Stimulated activated CD8-positive, alpha-beta memory T cell treated with anti-CD3 and anti-CD28 coated beads, Interleukin-12 subunit alpha, Interleukin-12 subunit beta, amount 100 ng/mL, for 24 hours (primary cell): ENCODE results near the gene TSPAN9.
A peak's percentile ranks its signal among the peaks of the same experiment; 100 is the strongest.
"Not testable (repeated sequence)": the region's sequence is repeated elsewhere in the genome, so short reads cannot be mapped to it uniquely, and the experiment has no call there.

Experiments used
- DNase-seq: peaks from one replicate; pipeline ENCODE4 v3.0.0-alpha.2; 2020; ENCODE audit errors: extremely low read depth

TSPAN9 gene

DNA sequence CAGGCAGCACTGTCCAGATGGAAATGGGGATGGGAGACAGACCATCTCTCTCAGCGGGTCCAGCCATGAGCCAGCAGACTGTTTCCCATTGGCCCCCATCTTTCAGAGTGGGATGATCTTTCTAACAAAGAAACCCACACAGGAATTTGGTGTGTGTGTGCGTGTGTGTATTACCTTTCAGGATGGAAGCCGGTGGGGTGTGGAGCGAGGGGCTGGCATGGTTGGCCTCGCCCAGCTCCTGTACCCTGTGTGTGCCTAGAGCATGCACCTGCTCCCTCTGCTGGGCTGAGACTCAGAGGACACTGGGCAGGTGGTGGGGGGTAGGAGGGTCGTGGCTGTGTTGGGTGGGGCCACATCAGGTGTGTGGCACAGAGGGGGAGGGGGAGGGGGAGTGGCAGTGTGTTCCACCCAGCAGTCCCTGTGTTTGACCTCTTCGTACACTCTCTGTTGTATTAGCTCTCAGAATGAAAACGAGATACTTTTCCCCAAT lies 33.0 kb upstream of the TSPAN9 start:
- no peak for DNase-seq

- no peak for DNase-seq
These were observed 31.7 kb upstream of the TSPAN9 start for GRCh38 chr12:3045494-3045893.

GRCh38 chr12:3045989-3046388 lies 31.2 kb upstream of the TSPAN9 start:
- DNase-seq = no peak

GRCh38 chr12:3046441-3047200 lies 30.6 kb upstream of the TSPAN9 start:
- no peak for DNase-seq

- DNase-seq = no peak
These were observed 29.2 kb upstream of the TSPAN9 start for GRCh38 chr12:3047961-3048360.

GRCh38 chr12:3048540-3048939 lies 28.6 kb upstream of the TSPAN9 start:
- DNase-seq = no peak

DNA sequence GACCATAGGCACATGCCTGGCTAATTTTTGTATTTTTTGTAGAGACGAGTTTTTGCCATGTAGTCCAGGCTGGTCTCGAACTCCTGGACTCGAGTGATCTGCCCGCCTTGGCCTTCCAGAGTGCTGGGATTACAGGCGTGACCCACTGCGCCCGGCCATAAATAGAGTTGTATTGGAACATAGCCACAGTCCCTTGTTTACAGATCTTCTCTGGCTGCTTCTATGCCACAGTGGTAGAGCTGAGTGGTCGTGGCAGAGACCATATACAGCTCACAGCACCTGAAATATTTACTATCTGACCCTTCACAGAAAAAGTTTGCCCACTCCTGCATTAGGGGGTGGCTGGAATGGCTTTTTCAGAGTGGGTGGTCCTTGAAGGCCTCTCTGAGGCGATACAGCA lies 28.0 kb upstream of the TSPAN9 start:
- DNase-seq = no peak

GRCh38 chr12:3049611-3050249 lies 27.4 kb upstream of the TSPAN9 start:
- no peak for DNase-seq

DNA sequence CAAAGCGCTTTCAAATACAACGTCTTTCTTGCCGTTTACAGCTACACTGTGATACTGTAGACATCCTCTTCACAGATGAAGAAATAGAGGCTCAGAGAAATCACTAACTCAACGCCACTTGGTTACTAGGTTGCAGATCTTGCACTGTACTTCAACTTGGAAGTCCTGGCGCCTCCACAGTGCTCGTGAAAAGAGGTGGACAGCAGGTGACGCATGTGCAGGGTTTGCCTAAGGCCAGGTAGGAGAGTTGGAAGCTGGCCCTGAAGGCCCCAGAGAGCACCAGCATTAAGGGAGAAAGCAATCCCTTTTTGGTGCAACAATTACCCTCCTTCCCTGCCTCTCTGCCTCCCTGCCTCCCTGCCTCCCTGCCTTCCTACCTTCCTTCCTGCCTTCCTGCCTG lies 22.8 kb upstream of the TSPAN9 start:
- DNase-seq = no peak

DNA sequence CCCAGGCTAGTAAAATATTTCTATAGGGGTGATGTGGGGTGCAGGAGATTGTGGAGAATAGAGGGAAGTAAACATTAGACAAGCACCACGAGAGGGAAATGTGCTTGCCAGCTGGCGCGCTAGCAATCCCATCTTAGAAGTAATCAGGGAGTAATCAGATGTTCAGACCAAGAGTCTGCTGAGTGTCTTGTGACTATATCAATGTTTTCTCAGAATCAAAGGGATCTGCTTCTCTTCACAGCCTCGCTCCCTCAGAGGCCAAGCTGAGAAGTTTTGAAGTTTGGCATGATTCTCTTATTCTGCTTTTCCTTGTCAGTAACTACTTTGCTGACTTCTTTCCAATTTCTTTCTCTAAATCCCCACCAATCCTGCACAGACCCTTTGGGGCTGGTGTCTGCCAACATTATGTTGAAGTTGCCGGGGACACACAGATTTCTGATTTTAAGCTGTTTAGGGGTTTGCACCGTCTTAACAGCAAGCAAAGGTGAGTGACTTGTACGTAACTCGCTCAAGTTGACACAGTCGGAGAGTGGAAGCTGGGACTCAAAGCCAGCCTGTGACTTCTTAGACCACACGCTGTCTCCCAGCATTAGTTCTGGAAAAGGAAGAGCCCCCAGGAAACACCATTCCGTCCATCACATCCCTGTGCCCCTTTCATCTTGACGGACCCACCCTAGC lies 22.0 kb upstream of the TSPAN9 start:
- no peak for DNase-seq

DNA sequence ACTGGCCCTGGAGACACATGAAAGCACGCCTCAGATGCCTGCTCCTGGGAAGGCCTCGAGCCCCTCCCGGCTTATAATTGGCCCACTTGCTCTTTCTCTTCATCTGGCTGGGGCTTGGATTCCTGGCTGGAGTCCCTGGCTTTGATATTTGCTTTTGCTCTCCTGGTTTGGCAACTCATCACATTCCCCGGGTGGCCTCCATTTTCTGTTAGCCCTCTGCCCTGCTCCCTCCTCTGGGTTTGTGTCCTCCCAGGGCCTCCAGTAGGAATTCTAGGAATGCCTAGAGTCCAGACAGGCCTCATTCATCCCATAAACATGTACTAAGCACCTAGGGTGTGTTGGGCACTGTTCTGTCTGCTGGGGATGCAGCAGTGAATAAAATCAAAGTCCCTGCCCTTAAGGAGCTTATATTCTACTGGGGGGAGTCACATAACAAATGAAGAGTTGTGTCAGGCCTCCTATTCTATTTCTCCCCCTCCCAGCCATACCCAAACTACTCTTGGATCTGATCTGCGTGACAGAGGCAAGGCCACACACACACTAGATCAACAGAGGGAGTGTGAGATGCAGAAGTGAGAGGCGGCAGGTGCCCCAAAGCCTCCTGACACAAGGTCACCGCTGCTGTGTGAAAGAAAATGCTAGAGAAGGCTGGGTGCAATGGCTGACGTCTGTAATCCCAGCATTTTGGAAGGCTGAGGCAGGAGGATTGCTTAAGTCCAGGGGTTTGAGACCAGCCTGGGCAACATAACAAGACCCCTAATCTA lies 21.3 kb upstream of the TSPAN9 start:
- DNase-seq = no peak

DNA sequence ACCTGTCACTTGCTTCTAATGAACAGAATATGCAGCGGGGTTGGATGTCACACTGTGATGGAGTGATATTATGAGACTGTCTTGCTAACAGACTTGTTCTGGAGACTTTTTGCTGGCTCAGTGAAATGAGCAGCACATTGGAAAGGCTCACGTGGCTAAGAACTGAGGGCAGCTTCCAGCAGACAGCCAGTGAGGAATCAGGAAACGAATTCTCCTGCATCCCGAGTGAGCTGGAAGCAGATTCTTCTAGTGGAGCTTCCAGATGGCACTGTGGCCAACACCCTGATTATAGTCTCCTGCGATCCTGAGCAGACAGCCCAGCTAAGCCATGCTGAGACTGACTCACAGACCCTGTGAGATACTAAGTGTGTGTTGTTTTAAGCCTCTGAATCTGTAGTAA lies 16.1 kb upstream of the TSPAN9 start:
- no peak for DNase-seq

- no peak for DNase-seq
These were observed 15.5 kb upstream of the TSPAN9 start for GRCh38 chr12:3061501-3062215.

DNA sequence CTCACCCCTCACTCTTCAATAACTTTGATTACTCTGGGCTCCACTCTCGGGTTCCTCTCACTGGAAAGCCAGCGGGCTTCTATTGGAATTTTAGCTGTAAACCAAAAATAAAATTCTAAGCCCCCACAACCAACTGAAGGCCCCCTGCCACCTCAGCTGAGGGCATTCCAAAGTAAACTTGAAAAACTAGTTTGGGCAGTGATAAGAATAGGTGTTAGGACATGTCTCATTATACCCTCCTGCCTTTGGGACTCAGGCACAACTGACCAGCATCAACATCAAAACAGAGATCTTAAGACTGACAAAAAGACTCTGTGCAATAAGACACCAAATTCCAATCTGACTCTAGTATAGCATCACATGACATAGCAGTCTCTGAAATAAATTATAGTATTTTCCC lies 11.9 kb upstream of the TSPAN9 start:
- no peak for DNase-seq

GRCh38 chr12:3065846-3066245 lies 11.3 kb upstream of the TSPAN9 start:
- not testable (repeated sequence) for DNase-seq

- DNase-seq = no peak
These were observed 7.5 kb upstream of the TSPAN9 start for GRCh38 chr12:3069714-3070113.

GRCh38 chr12:3071107-3071506 lies 6.1 kb upstream of the TSPAN9 start:
- no peak for DNase-seq

DNA sequence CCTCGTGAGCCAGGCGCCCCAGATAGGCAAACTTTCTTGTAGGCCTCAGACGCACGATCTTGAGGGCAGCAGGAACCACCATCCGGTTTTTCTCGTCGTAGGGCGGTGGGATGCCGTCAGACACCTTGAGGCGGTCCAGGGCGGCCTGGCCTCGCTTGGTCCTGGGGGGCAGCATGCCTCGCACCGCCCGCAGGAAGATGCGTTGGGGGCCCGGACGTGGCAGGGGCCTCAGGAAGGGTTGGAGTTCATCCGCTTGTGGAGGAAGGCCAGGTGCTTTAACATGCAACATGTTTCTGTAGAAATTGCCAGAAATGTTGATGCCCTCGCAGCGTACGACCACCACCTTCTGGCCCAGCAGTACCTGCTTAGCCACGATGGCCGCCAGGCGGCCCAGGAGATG lies 5.5 kb upstream of the TSPAN9 start:
- DNase-seq = no peak

DNA sequence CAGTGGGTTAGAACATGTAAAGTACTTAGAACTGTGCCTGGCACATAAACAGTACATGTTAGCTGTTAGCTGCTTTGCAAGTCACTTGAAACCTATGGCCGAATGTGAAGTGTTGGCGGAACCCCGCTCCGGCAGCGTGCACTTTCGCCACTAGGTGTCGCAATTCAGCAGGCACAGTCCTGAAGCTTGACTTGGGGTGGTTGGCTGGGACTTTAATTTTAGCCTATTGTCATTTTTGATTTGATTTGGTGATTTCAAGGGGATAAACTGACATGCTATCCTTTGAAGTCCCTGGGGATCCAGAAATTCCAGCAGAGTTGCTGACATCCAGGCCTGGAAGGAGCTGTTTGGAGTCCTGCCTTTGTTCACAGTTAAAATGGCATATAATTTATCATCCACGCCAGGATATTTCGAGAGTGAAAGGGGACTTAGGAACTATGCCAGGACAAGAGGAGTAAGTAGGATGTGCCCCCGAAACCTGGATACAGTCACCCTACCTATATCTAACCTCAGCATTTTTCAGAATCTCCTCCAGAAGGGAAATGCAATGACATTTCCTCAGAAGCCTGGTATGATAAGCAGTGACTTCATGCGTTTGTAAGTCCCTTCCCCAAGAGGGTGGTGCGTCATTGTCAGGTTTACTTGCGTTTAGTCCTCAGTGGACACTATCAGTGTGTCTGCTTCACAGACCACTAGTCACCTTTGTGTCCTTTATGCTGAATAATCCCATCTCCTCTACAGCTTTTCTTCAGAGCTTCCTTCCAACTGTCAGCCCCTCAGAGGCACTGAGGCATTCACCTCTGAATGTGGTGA lies 3.5 kb upstream of the TSPAN9 start:
- peak; percentile 47 for DNase-seq

DNA sequence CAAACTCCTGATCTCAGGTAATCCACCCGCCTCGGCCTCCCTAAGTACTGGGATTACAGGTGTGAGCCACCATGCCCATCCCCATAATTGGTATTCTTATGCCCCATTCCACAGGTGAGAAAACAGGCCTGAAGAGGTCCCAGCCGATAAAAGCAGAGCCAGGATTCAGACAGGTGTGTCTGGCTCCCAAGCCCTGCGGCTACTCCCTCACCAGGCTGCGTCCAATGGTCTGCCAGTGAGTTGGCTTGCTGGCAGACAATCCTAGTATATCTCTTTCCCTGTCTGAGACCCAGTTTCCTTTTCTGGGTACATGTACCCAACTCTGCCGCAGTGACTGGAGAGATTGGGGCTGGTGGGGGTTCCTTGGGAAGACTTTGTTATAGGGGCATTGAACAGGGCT lies 1.9 kb upstream of the TSPAN9 start:
- DNase-seq = no peak
